ENCODE results near the gene MVD. TPM values are rescaled to one million over a fixed set of nuclear protein-coding genes. Genes with fewer than 3 reads are reported as not detected.

MVD gene
- total and polyA plus RNA-seq, 2 experiments from 2014 or later: 95.3 to 149 TPM

GRCh38 chr16:88652762-88653063 is 10.2 kb downstream of the MVD start:
- peaks cover 19% of the 10 kb centered on the region for H3K36me3 Mint-ChIP-seq (ENCODE audit: low read depth)
- Histone ChIP-seq H3K79me2 (replicated peaks; ENCODE audit: insufficient read depth) (peaks cover 14% of the 10 kb centered on the region; the same call in 1 of the 2 replicates), H3K27me3 (ENCODE audit: insufficient read depth) (no peaks in the 10 kb centered on the region), H3K4me3 (no peak overlapping the region), H3K4me2 (no peak overlapping the region), H2AFZ (no peak overlapping the region), H3K27ac (ENCODE audit: low read depth) (no peak overlapping the region), H3K4me1 (ENCODE audit: insufficient read depth) (peaks cover 11% of the 10 kb centered on the region; the same call in 1 of the 2 replicates), H3K36me3 (ENCODE audit: insufficient read depth) (peaks cover 2% of the 10 kb centered on the region), H3K9me2 (ENCODE audit: insufficient read depth) (no peaks in the 10 kb centered on the region), H3F3A (replicated peaks; ENCODE audit: low read depth) (0 out of 2 replicates have a peak, but pooled peaks cover 4% of the 10 kb centered on the region), H4K20me1 (replicated peaks; ENCODE audit: insufficient read depth) (peaks cover 12% of the 10 kb centered on the region; the same call in 1 of the 2 replicates)
- H3K27me3 Mint-ChIP-seq (ENCODE audit: insufficient read depth, low read depth, poor library complexity): peaks cover 4% of the 10 kb centered on the region
- no peak overlapping the region for H3K27ac Mint-ChIP-seq
- no peaks in the 10 kb centered on the region for H3K9me3 Mint-ChIP-seq
- DNase-seq (ENCODE audit: low spot score) (no peak), ATAC-seq (no peak)
- H3K4me3 Mint-ChIP-seq: no peak overlapping the region
- H3K4me1 Mint-ChIP-seq: peaks cover 8% of the 10 kb centered on the region; the same call in 2 of the 3 replicates
- no peak for TF ChIP-seq STAT1 (IDR thresholded peaks at IDR 0.05; ENCODE audit: unreplicated experiment)
- TF ChIP-seq ZNF114 (CRISPR knock-in tag; IDR thresholded peaks at IDR 0.05): no peak
- no peak for TF ChIP-seq ZNF331 (CRISPR knock-in tag; IDR thresholded peaks at IDR 0.05; ENCODE audit: low read depth)
- TF ChIP-seq REST (IDR thresholded peaks at IDR 0.05; ENCODE audit: unreplicated experiment): no peak
- TF ChIP-seq NANOG (IDR thresholded peaks at IDR 0.05; ENCODE audit: borderline replicate concordance): no peak
- no peak for TF ChIP-seq ETS1 (IDR thresholded peaks at IDR 0.05)
- TF ChIP-seq ZNF462 (CRISPR knock-in tag; IDR thresholded peaks at IDR 0.05): no peak
- no peak for TF ChIP-seq JUNB (IDR thresholded peaks at IDR 0.05; ENCODE audit: unreplicated experiment)
- no peak for TF ChIP-seq EZH2 (IDR thresholded peaks at IDR 0.05; ENCODE audit: low read depth, unreplicated experiment)
- TF ChIP-seq EZH2phosphoT487 (IDR thresholded peaks at IDR 0.05; ENCODE audit: unreplicated experiment): no peak
- TF ChIP-seq CREB1 (CRISPR knock-in tag; IDR thresholded peaks at IDR 0.05; ENCODE audit: low read depth): no peak

Data from GM23338 (cell line).